Lower leg skin (tissue), 4 donors: Measurements from ENCODE around the gene PROZ. TPM values are rescaled to one million over a fixed set of nuclear protein-coding genes. Genes with fewer than 3 reads are reported as not detected.
"Not testable (repeated sequence)": the region's sequence is repeated elsewhere in the genome, so short reads cannot be mapped to it uniquely, and the experiment has no call there.

Source experiments
- DNase-seq, 2 donors: peaks; one replicate each; pipeline ENCODE4 v3.0.0-alpha.2; 2019; ENCODE audit warnings: low spot score in 2 of 2
- H3K4me3 ChIP-seq: fragments of 200-600 bp; sonication (generic); 2 replicates; pipeline ENCODE4 v1.5.1; 2017; ENCODE audit warnings: mild to moderate bottlenecking, low read depth; ENCODE audit not compliant: poor library complexity, severe bottlenecking
- POLR2A ChIP-seq, 2 donors: fragments of 450-650 bp; IDR thresholded peaks; one replicate each; pipeline ENCODE4 v1.6.1; 2016 to 2017; ENCODE audit warnings: antibody characterized with exemption in 2 of 2, mild to moderate bottlenecking in 1 of 2, moderate library complexity in 1 of 2
- WGBS, 2 donors: methylation state at CpG; one replicate each; pipeline ENCODE4 v1.1.5; 2018; 5-methylcytosine and 5-hydroxymethylcytosine counted together
- intact Hi-C: fragments of 100-400 bp; cut with DNase I; formaldehyde crosslinking; loops from one replicate; pipeline ENCODE4 v1.15.0; 2023; ENCODE audit warnings: low total_unique reads
- total RNA-seq, 4 donors: library from RNA; depleted of rRNA; stranded (reverse); fragments of >200 nt; gene quantifications; one replicate each; pipeline ENCODE4 v1.1.0, GENCODE V29; 2016
- TF ChIP-seq, protein P1 (sequence below), 3 donors: fragments of 450-650 bp; IDR thresholded peaks; one replicate each; pipeline ENCODE4 v1.5.1; 2016; ENCODE audit warnings: antibody characterized with exemption in 3 of 3, mild to moderate bottlenecking in 3 of 3, moderate library complexity in 2 of 3

PROZ gene, protein sequence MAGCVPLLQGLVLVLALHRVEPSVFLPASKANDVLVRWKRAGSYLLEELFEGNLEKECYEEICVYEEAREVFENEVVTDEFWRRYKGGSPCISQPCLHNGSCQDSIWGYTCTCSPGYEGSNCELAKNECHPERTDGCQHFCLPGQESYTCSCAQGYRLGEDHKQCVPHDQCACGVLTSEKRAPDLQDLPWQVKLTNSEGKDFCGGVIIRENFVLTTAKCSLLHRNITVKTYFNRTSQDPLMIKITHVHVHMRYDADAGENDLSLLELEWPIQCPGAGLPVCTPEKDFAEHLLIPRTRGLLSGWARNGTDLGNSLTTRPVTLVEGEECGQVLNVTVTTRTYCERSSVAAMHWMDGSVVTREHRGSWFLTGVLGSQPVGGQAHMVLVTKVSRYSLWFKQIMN
- total RNA-seq, result not detected

DNA sequence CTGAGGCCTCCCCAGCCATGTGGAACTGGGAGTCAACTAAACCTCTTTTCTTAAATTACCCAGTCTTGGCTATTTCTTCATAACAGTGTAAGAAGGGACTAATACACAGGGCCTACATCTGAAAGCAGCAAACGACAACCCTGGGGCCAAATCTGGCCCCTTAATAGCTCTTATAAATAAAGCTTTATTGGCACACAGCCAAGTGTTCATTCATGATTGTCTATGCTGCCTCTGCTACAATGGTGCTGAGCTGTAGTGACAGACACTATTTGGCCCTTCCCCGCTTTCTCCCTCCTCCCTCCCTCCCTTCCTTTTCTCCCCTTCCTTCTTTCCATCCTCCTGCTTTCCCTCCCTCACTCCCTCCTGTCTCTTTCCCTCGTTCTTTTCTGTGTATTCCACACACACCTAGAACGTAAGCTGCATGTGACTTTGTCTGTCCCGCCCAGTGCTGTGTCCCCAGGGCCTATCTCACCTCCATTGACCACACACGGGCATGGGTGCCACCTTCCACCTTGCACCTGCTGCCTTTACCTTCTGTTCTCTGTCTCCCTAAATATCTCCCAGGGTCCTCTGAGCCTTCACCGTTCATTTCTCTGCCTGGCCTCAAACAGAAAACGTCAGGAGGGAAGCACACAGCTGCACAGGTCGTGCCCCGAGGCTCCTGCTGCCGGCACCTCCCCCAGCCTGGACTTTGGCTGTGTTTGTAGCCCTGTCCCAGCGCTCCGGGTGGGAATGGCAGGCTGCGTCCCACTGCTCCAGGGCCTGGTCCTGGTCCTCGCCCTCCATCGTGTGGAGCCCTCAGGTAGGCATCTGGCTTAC lies at the start of gene PROZ:
TSS of gene PROZ (plus strand) at position 720 of the 819 bp plus-strand sequence. CDS start at position 733, 13 bp downstream.
- no peak within 1 kb of the TSS for H3K4me3 ChIP-seq
- WGBS, 2 donors, result 59 to 68% methylated on average over 16 of the region's 16 CpGs
- TF ChIP-seq POLR2A (IDR thresholded peaks at IDR 0.05), result no peak
- TF ChIP-seq, protein P1, sequence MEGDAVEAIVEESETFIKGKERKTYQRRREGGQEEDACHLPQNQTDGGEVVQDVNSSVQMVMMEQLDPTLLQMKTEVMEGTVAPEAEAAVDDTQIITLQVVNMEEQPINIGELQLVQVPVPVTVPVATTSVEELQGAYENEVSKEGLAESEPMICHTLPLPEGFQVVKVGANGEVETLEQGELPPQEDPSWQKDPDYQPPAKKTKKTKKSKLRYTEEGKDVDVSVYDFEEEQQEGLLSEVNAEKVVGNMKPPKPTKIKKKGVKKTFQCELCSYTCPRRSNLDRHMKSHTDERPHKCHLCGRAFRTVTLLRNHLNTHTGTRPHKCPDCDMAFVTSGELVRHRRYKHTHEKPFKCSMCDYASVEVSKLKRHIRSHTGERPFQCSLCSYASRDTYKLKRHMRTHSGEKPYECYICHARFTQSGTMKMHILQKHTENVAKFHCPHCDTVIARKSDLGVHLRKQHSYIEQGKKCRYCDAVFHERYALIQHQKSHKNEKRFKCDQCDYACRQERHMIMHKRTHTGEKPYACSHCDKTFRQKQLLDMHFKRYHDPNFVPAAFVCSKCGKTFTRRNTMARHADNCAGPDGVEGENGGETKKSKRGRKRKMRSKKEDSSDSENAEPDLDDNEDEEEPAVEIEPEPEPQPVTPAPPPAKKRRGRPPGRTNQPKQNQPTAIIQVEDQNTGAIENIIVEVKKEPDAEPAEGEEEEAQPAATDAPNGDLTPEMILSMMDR (IDR thresholded peaks at IDR 0.05), result no peak
- DNase-seq, result peak in 1 of 2 donors; percentile 57
- intact Hi-C loops, result no loop called here

DNA sequence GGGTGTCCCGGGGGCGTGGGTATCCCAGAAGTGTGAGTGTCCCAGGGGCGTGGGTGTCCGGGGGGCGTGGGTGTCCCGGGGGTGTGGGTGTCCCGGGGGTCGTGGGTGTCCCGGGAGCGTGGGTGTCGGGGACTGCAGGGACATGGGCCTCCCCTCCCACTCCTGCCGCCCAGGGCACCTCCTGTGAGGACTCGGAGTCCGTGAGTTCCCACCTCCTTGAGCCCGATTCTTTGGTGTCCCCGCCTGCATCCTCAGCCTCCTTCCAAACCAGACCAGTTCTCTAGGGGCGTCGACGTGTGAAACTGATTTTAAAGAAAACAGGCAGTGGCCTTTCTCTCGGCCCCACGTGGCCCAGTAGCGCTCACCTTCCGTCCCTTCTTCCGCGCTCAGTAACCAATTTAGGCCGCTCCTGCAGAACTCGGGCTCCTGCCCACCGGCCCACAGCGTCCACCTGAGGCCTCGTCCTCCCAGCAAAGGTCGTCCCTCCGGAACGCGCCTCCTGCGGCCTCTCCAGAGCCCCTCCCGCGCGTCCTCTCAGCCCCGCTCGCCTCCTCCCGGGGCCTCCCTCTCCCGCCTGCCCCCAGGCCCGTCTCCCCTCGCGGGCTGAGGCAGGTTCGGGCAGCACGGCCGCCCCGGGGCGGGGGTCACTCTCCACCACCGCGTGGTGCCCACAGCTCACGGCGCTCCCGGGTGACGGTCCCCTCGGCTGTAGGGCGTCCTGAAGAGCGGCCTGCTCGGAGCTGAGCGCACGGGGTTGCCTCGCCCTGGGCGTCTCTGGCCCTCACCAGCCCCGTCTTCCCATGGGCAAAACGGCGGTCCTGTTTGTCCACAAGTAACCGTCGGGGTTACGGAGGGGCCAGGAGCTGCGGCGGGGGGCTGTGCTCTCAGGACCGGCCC lies 49.0 kb upstream of the PROZ start:
- no peak overlapping the region for H3K4me3 ChIP-seq

DNA sequence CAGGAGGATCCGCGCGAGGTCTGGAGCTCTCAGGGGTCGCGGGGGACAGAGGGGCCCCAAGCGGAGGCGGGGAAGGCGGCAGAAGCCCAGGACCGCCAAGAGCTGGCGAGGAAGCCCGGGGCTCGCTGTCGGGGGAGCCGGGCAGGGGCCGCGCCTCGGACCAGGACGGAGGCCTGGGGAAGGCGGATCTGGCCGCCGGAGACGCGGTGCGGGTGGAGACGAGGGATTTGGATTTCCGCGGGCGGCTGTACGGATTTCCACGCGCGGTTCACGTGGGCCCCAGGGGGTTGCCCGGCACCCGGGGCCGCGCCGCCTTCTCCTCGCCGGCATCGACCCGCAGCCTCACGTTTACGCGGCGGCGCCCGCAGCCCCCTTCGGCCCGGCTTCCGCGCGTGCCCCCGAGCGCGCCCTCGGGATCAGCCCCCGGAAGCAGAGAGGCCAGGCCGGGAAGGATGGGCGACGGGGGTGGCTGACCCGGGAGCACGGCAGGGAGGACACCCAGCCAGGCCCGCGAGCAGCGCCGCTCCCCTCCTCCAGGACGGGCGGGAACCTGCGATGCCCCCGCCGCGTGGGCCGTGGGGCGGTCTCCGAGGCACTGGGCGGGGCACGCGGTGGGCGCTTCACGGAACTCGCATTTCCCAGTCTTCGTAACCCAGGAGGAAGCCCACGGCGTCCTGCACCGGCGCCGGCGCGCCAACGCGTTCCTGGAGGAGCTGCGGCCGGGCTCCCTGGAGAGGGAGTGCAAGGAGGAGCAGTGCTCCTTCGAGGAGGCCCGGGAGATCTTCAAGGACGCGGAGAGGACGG lies 48.2 kb upstream of the PROZ start:
- WGBS, 2 donors, result 0 to 2% methylated on average over 32 to 35 of the region's 99 CpGs
- DNase-seq, result peak in 1 of 2 donors; percentile 85
- no peak for TF ChIP-seq POLR2A (IDR thresholded peaks at IDR 0.05)
- TF ChIP-seq, protein P1 (IDR thresholded peaks at IDR 0.05), result no peak

More for the DNA sequence above, 49.0 kb upstream of the PROZ start:
- intact Hi-C loops, result no loop called here
- 42 to 50% methylated on average over 44 to 60 of the region's 73 CpGs for WGBS, 2 donors
- TF ChIP-seq POLR2A (IDR thresholded peaks at IDR 0.05), result no peak
- TF ChIP-seq, protein P1 (IDR thresholded peaks at IDR 0.05), result no peak
- peak in 1 of 2 donors; percentile 85 for DNase-seq

DNA sequence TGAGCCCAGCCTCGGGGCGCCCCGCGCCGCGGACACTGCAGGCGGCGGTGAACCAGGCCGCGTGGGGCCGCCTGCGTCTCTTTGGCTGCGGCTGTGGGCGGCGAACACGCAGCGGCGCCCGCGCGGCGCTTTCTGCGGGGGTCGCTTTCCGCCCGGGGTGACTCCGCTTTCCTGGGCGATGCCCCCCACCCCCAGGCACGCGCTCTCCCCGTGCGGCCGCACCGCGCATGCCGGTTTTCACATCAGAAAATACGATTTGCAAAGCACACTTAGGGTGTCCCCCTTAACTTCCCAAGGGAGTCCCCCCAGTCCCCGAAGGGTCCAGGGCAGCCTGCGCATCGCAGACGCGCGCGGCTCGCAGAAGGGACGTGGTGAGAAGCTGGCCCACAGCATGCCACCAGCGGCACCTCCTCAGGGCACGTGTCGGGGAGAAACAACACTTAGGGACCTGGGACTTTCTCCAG lies 47.6 kb upstream of the PROZ start:
- intact Hi-C loops, result no loop called here
- 22 to 27% methylated on average over 35 to 41 of the region's 49 CpGs for WGBS, 2 donors
- no peak for TF ChIP-seq POLR2A (IDR thresholded peaks at IDR 0.05)
- TF ChIP-seq, protein P1 (IDR thresholded peaks at IDR 0.05), result no peak
- peak overlapping the region; percentile 4 for H3K4me3 ChIP-seq
- no peak for DNase-seq

More for the DNA sequence above, 48.2 kb upstream of the PROZ start:
- peak overlapping the region; percentile 4 for H3K4me3 ChIP-seq
- intact Hi-C loops, result no loop called here

DNA sequence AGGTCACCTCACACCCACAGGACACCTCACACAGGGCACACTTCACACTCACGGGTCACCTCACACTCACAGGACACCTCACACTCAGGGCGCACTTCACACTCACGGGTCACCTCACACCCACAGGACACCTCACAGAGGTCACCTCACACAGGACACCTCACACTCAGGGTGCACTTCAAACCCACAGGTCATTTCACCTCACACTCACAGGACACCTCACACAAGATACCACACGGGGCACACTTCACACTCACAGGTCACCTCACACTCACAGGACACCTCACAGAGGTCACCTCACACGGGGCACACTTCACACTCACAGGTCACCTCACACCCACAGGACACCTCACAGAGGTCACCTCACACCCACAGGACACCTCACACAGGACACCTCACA lies 46.6 kb upstream of the PROZ start:
- H3K4me3 ChIP-seq, intact Hi-C loops: not testable (repeated sequence)
- 87 to 89% methylated on average over 5 of the region's 5 CpGs for WGBS, 2 donors
- DNase-seq, result peak in 1 of 2 donors; percentile 61

DNA sequence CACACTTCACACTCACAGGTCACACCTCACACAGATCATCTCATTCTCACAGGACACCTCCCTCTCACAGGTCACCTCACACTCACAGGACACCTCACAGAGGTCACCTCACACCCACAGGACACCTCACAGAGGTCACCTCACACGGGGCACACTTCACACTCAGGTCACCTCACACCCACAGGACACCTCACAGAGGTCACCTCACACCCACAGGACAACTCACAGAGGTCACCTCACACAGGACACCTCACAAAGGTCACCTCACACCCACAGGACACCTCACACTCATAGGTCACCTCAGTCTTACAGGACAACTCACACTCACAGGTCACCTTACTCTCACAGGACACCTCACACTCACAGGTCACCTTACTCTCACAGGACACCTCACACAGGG lies 46.0 kb upstream of the PROZ start:
- 79 to 82% methylated on average over 1 of the region's 1 CpG for WGBS, 2 donors
- intact Hi-C loops, H3K4me3 ChIP-seq: not testable (repeated sequence)
- DNase-seq, result peak in 1 of 2 donors; percentile 36
